Measurements from ENCODE around the gene ATIC.
A peak's percentile ranks its signal among the peaks of the same experiment; 100 is the strongest.

Gene ATIC

GRCh38 chr2:215311625-215312396 lies at the start of gene ATIC:
Gene ATIC (plus strand): TSS chr2:215312059. CDS start chr2:215312143, 84 bp downstream.
- H3K4me1 Mint-ChIP-seq: peaks cover 41% of the 10 kb centered on the region
- no peaks in the 10 kb centered on the region for H3K9me3 Mint-ChIP-seq
- H3K36me3 Mint-ChIP-seq (ENCODE audit: low read depth): peaks cover 34% of the 10 kb centered on the region
- peak within 1 kb of the TSS; percentile 94 for H3K27ac Mint-ChIP-seq
- H3K27me3 Mint-ChIP-seq: no peaks in the 10 kb centered on the region
- peak within 1 kb of the TSS; percentile 92 for H3K4me3 Mint-ChIP-seq
- ATAC-seq (peak; percentile 98), DNase-seq (peak; percentile 94)

- H3K4me3 Mint-ChIP-seq: no peak overlapping the region
- no peaks in the 10 kb centered on the region for H3K4me1 Mint-ChIP-seq
- H3K27me3 Mint-ChIP-seq: no peaks in the 10 kb centered on the region
- H3K36me3 Mint-ChIP-seq (ENCODE audit: low read depth): no peaks in the 10 kb centered on the region
- no peak overlapping the region for H3K27ac Mint-ChIP-seq
- ATAC-seq (no peak), DNase-seq (no peak)
- no peaks in the 10 kb centered on the region for H3K9me3 Mint-ChIP-seq
These were observed 49.6 kb upstream of the ATIC start for GRCh38 chr2:215262303-215262702.

GRCh38 chr2:215262741-215263362 lies 49.0 kb upstream of the ATIC start:
- H3K4me3 Mint-ChIP-seq: no peak overlapping the region
- H3K9me3 Mint-ChIP-seq: no peaks in the 10 kb centered on the region
- H3K27me3 Mint-ChIP-seq: no peaks in the 10 kb centered on the region
- no peak overlapping the region for H3K27ac Mint-ChIP-seq
- H3K36me3 Mint-ChIP-seq (ENCODE audit: low read depth): no peaks in the 10 kb centered on the region
- ATAC-seq (no peak), DNase-seq (no peak)
- no peaks in the 10 kb centered on the region for H3K4me1 Mint-ChIP-seq

GRCh38 chr2:215264374-215264773 lies 47.5 kb upstream of the ATIC start:
- no peaks in the 10 kb centered on the region for H3K27me3 Mint-ChIP-seq
- no peaks in the 10 kb centered on the region for H3K36me3 Mint-ChIP-seq (ENCODE audit: low read depth)
- no peak for DNase-seq
- ATAC-seq: no peak
- H3K9me3 Mint-ChIP-seq: no peaks in the 10 kb centered on the region
- H3K27ac Mint-ChIP-seq: no peak overlapping the region
- H3K4me3 Mint-ChIP-seq: no peak overlapping the region
- no peaks in the 10 kb centered on the region for H3K4me1 Mint-ChIP-seq

DNA sequence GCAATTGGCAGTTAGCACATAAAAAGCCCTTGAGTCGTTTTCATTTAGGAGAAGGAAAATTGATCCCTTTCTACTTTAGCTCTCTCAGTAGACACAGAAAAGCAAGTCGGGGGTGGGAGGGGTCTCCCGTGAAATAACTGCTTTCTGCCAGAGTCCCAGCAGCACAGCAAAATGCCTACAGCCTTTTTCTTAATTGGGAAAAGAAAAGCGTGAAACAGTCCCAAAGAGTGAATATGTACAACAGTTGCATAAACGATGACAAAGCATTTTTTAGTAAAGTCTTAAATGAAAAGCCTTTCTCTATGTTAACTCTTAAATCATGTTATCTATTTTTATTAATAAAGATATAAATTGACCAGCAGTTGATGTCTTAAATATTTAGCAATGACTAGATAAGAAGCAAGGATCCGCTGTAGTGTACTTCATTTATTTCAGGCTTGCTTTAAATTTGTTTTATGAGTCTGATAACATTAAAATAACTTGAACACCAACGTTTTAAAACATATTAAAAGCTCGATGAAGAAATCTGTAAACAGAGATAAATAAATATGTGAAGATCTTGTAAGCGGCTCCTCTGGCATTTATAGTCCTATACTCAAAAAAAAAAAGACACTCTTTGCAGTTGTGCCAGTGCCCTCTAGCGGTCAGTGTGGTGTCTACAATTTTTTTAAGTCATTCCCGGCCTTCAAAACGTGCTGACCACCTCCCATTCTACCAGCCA lies 42.3 kb upstream of the ATIC start:
- H3K27me3 Mint-ChIP-seq: no peaks in the 10 kb centered on the region
- peak; percentile 53 for DNase-seq
- H3K36me3 Mint-ChIP-seq (ENCODE audit: low read depth): no peaks in the 10 kb centered on the region
- ATAC-seq: no peak
- H3K27ac Mint-ChIP-seq: no peak overlapping the region
- no peak overlapping the region for H3K4me3 Mint-ChIP-seq
- H3K4me1 Mint-ChIP-seq: peaks cover 5% of the 10 kb centered on the region
- H3K9me3 Mint-ChIP-seq: no peaks in the 10 kb centered on the region

- Mint-ChIP-seq H3K4me3 (no peak overlapping the region), H3K36me3 (ENCODE audit: low read depth) (no peaks in the 10 kb centered on the region), H3K4me1 (peaks cover 5% of the 10 kb centered on the region), H3K9me3 (no peaks in the 10 kb centered on the region), H3K27ac (no peak overlapping the region), H3K27me3 (peaks cover 3% of the 10 kb centered on the region)
- ATAC-seq: no peak
- DNase-seq: no peak
These were observed 41.8 kb upstream of the ATIC start for GRCh38 chr2:215270118-215270451.

DNA sequence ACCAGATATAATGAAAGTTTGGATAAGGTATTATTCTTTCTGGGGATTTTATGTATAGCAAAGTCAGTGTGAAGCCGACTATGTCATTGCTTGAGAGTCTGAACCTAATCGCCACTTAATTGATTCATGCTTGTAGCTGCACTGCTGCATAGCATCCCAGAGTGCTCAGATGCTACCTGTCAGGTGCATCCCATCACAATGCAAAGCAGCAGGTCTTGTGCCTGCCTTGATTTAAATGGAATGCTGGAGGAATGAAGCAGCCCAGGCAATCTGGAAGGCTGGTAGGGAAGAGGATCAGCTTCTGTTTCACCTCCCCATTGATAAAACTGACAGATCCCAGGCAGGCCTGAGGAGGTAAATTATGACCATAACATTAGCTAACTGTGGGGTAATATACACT lies 40.4 kb upstream of the ATIC start:
- Mint-ChIP-seq H3K27ac (no peak overlapping the region), H3K27me3 (peaks cover 3% of the 10 kb centered on the region), H3K9me3 (no peaks in the 10 kb centered on the region), H3K4me1 (peaks cover 5% of the 10 kb centered on the region), H3K4me3 (no peak overlapping the region), H3K36me3 (ENCODE audit: low read depth) (no peaks in the 10 kb centered on the region)
- DNase-seq (no peak), ATAC-seq (no peak)

GRCh38 chr2:215272918-215273317 lies 38.9 kb upstream of the ATIC start:
- H3K4me1 Mint-ChIP-seq: peaks cover 6% of the 10 kb centered on the region
- H3K36me3 Mint-ChIP-seq (ENCODE audit: low read depth): no peaks in the 10 kb centered on the region
- no peak for DNase-seq
- no peak overlapping the region for H3K27ac Mint-ChIP-seq
- no peak overlapping the region for H3K4me3 Mint-ChIP-seq
- peak; percentile 75 for ATAC-seq
- H3K27me3 Mint-ChIP-seq: peaks cover 3% of the 10 kb centered on the region
- H3K9me3 Mint-ChIP-seq: no peaks in the 10 kb centered on the region

- no peak overlapping the region for H3K27ac Mint-ChIP-seq
- no peak for ATAC-seq
- H3K4me1 Mint-ChIP-seq: peaks cover 8% of the 10 kb centered on the region
- no peak for DNase-seq
- peaks cover 3% of the 10 kb centered on the region for H3K27me3 Mint-ChIP-seq
- H3K4me3 Mint-ChIP-seq: no peak overlapping the region
- no peaks in the 10 kb centered on the region for H3K9me3 Mint-ChIP-seq
- no peaks in the 10 kb centered on the region for H3K36me3 Mint-ChIP-seq (ENCODE audit: low read depth)
These were observed 37.0 kb upstream of the ATIC start for GRCh38 chr2:215274829-215275228.

GRCh38 chr2:215275824-215276223 lies 36.0 kb upstream of the ATIC start:
- ATAC-seq (no peak), DNase-seq (no peak)
- H3K27me3 Mint-ChIP-seq: peaks cover 3% of the 10 kb centered on the region
- no peaks in the 10 kb centered on the region for H3K36me3 Mint-ChIP-seq (ENCODE audit: low read depth)
- H3K27ac Mint-ChIP-seq: no peak overlapping the region
- peaks cover 9% of the 10 kb centered on the region for H3K4me1 Mint-ChIP-seq
- H3K4me3 Mint-ChIP-seq: no peak overlapping the region
- no peaks in the 10 kb centered on the region for H3K9me3 Mint-ChIP-seq

GRCh38 chr2:215277944-215278343 lies 33.9 kb upstream of the ATIC start:
- Mint-ChIP-seq H3K4me1 (peaks cover 6% of the 10 kb centered on the region), H3K27me3 (peaks cover 3% of the 10 kb centered on the region), H3K36me3 (ENCODE audit: low read depth) (no peaks in the 10 kb centered on the region), H3K27ac (no peak overlapping the region), H3K4me3 (no peak overlapping the region), H3K9me3 (no peaks in the 10 kb centered on the region)
- peak; percentile 5 for DNase-seq
- peak; percentile 49 for ATAC-seq

DNA sequence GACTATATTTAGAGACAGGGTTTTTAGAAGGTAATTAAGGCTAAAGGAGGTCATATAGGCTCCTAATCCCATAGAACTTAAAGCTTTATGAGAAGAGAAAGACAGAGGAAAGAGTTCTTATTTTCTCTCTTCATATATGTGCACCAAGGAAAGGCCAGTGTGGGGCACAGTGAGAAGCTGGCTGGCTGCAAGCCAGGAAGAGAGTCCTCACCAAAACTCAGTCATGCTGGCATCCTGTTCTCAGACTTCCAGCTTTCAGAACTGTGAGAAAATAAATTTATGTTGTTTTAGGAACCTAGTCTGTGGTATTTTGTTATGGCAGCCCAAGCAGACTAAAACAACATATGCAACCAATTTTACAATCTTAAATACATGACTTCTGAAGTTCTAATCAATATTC lies 31.5 kb upstream of the ATIC start:
- no peak for ATAC-seq
- H3K27me3 Mint-ChIP-seq: no peaks in the 10 kb centered on the region
- no peak overlapping the region for H3K27ac Mint-ChIP-seq
- no peaks in the 10 kb centered on the region for H3K36me3 Mint-ChIP-seq (ENCODE audit: low read depth)
- H3K4me1 Mint-ChIP-seq: peaks cover 6% of the 10 kb centered on the region
- no peak for DNase-seq
- no peak overlapping the region for H3K4me3 Mint-ChIP-seq
- H3K9me3 Mint-ChIP-seq: no peaks in the 10 kb centered on the region

DNA sequence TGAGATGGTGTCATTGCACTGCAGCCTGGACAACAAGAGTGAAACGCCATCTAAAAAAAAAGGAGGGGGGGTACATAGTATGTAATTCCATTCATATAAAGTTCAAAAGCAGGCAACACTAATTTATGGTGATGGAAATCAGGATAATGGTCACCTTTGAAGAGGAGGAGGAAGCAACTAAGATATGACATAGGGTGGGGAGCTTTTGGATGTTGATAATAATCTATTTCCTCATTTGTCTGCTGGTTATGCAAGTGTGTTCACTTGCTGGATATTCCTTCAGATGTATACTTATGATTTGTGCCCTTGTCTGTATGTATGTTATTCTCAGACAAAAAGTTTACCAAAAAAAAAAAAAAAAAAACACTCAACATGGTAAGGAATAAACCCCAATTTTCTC lies 28.6 kb upstream of the ATIC start:
- no peaks in the 10 kb centered on the region for H3K36me3 Mint-ChIP-seq (ENCODE audit: low read depth)
- no peak for ATAC-seq

DNA sequence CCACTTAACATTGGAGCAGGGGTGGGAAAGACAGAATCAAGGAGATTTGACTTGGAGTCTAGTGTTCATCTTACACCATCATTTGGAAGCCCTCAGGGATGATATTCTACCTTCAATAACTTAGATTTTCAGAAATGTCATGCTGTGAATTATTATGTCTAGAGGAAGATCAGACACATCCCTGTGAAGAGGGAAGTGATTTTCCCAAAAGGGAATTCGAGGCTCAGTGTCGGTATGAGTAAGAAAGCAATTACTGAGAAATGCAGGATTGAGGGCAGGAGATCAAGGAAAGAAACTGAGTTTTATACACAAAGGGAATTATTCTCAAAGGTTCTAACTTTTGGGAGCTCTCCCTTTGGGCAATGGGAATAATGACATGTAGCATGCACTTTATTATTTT lies 25.6 kb upstream of the ATIC start:
- no peaks in the 10 kb centered on the region for H3K36me3 Mint-ChIP-seq (ENCODE audit: low read depth)

More for the DNA sequence above, 28.6 kb upstream of the ATIC start:
- Mint-ChIP-seq H3K27ac (no peak overlapping the region), H3K27me3 (no peaks in the 10 kb centered on the region), H3K4me3 (no peak overlapping the region), H3K4me1 (peaks cover 3% of the 10 kb centered on the region), H3K9me3 (no peaks in the 10 kb centered on the region)
- DNase-seq: no peak

More for the DNA sequence above, 25.6 kb upstream of the ATIC start:
- Mint-ChIP-seq H3K9me3 (no peaks in the 10 kb centered on the region), H3K4me1 (no peaks in the 10 kb centered on the region), H3K27ac (no peak overlapping the region), H3K4me3 (no peak overlapping the region), H3K27me3 (no peaks in the 10 kb centered on the region)
- ATAC-seq: no peak
- no peak for DNase-seq

All from activated naive CD8-positive, alpha-beta T cell treated with anti-CD3 and anti-CD28 coated beads, Interleukin-2, amount 50 U/mL, for 24 hours (primary cell).